ENCODE data around the gene ST3GAL4.

ST3GAL4 gene

GRCh38 chr11:126438272-126438671 lies 82.8 kb downstream of the ST3GAL4 start:
- no peak for DNase-seq (ENCODE audit: extremely low read depth in 1 of 2, low read depth in 1 of 2)

- no peak for DNase-seq (ENCODE audit: extremely low read depth in 1 of 2, low read depth in 1 of 2)
These were observed 83.2 kb downstream of the ST3GAL4 start for GRCh38 chr11:126438691-126439090.

GRCh38 chr11:126440276-126440675 lies 84.8 kb downstream of the ST3GAL4 start:
- no peak for DNase-seq (ENCODE audit: extremely low read depth in 1 of 2, low read depth in 1 of 2)

GRCh38 chr11:126440792-126441514 lies 85.5 kb downstream of the ST3GAL4 start:
- peak; percentile 43 to 46 for DNase-seq (ENCODE audit: extremely low read depth in 1 of 2, low read depth in 1 of 2)

GRCh38 chr11:126443120-126443519 lies 87.6 kb downstream of the ST3GAL4 start:
- DNase-seq (ENCODE audit: extremely low read depth in 1 of 2, low read depth in 1 of 2), result no peak

GRCh38 chr11:126444072-126444471 lies 88.6 kb downstream of the ST3GAL4 start:
- no peak for DNase-seq (ENCODE audit: extremely low read depth in 1 of 2, low read depth in 1 of 2)

GRCh38 chr11:126446581-126446980 lies 91.1 kb downstream of the ST3GAL4 start:
- no peak for DNase-seq (ENCODE audit: extremely low read depth in 1 of 2, low read depth in 1 of 2)

- no peak for DNase-seq (ENCODE audit: extremely low read depth in 1 of 2, low read depth in 1 of 2)
These were observed 94.7 kb downstream of the ST3GAL4 start for GRCh38 chr11:126450198-126450597.

- DNase-seq (ENCODE audit: extremely low read depth in 1 of 2, low read depth in 1 of 2), result no peak
These were observed 95.3 kb downstream of the ST3GAL4 start for GRCh38 chr11:126450806-126451205.

- no peak for DNase-seq (ENCODE audit: extremely low read depth in 1 of 2, low read depth in 1 of 2)
These were observed 95.8 kb downstream of the ST3GAL4 start for GRCh38 chr11:126451211-126451802.

GRCh38 chr11:126452241-126453101 lies 97.0 kb downstream of the ST3GAL4 start:
- DNase-seq (ENCODE audit: extremely low read depth in 1 of 2, low read depth in 1 of 2), result no peak

GRCh38 chr11:126456089-126456488 lies 100.6 kb downstream of the ST3GAL4 start:
- no peak for DNase-seq (ENCODE audit: extremely low read depth in 1 of 2, low read depth in 1 of 2)

GRCh38 chr11:126456783-126457542 lies 101.5 kb downstream of the ST3GAL4 start:
- no peak for DNase-seq (ENCODE audit: extremely low read depth in 1 of 2, low read depth in 1 of 2)

- no peak for DNase-seq (ENCODE audit: extremely low read depth in 1 of 2, low read depth in 1 of 2)
These were observed 102.3 kb downstream of the ST3GAL4 start for GRCh38 chr11:126457817-126458216.

GRCh38 chr11:126459691-126460281 lies 104.3 kb downstream of the ST3GAL4 start:
- no peak for DNase-seq (ENCODE audit: extremely low read depth in 1 of 2, low read depth in 1 of 2)

- DNase-seq (ENCODE audit: extremely low read depth in 1 of 2, low read depth in 1 of 2), result no peak
These were observed 105.1 kb downstream of the ST3GAL4 start for GRCh38 chr11:126460417-126461095.

- no peak for DNase-seq (ENCODE audit: extremely low read depth in 1 of 2, low read depth in 1 of 2)
These were observed 105.6 kb downstream of the ST3GAL4 start for GRCh38 chr11:126461096-126461440.

GRCh38 chr11:126461996-126462395 lies 106.5 kb downstream of the ST3GAL4 start:
- DNase-seq (ENCODE audit: extremely low read depth in 1 of 2, low read depth in 1 of 2), result no peak

GRCh38 chr11:126462422-126462821 lies 106.9 kb downstream of the ST3GAL4 start:
- no peak for DNase-seq (ENCODE audit: extremely low read depth in 1 of 2, low read depth in 1 of 2)
